Measurements from ENCODE around the gene METTL6. TPM values are rescaled to one million over a fixed set of nuclear protein-coding genes. Genes with fewer than 3 reads are reported as not detected.
A peak's percentile ranks its signal among the peaks of the same experiment; 100 is the strongest.
"Not testable (repeated sequence)": the region's sequence is repeated elsewhere in the genome, so short reads cannot be mapped to it uniquely, and the experiment has no call there.

METTL6 gene
- total RNA-seq, 6 donors from 2014 or later, result 10.5 to 20.7 (median 13.9) TPM

DNA sequence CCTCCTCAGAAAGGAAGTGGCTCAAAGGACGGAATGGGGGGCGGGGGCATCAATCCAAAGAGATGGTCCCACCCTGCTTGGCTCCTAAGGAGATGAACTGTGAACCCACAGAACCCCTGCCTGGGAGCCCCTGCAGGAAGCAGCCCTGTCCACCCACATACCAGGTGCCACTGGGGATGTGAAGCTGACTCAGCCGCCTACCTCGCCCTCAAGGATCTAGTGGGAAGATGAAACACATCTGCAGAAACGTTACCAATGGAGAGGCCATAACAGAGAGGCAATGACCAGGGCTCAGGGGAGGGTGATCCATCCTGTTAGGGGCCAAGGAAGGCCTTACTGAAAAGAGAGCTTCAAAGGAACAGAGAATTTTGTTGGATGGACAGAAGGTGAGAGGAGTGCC, 35.1 kb upstream of the METTL6 start:
- TF ChIP-seq, protein P1, sequence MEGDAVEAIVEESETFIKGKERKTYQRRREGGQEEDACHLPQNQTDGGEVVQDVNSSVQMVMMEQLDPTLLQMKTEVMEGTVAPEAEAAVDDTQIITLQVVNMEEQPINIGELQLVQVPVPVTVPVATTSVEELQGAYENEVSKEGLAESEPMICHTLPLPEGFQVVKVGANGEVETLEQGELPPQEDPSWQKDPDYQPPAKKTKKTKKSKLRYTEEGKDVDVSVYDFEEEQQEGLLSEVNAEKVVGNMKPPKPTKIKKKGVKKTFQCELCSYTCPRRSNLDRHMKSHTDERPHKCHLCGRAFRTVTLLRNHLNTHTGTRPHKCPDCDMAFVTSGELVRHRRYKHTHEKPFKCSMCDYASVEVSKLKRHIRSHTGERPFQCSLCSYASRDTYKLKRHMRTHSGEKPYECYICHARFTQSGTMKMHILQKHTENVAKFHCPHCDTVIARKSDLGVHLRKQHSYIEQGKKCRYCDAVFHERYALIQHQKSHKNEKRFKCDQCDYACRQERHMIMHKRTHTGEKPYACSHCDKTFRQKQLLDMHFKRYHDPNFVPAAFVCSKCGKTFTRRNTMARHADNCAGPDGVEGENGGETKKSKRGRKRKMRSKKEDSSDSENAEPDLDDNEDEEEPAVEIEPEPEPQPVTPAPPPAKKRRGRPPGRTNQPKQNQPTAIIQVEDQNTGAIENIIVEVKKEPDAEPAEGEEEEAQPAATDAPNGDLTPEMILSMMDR (IDR thresholded peaks at IDR 0.05), result no peak
- TF ChIP-seq POLR2AphosphoS5 (IDR thresholded peaks at IDR 0.05) (no peak), POLR2A (IDR thresholded peaks at IDR 0.05) (no peak), EP300 (IDR thresholded peaks at IDR 0.05) (no peak)
- H3K4me3 ChIP-seq, result no peak overlapping the region
- no peaks in the 10 kb centered on the region for H3K36me3 ChIP-seq
- H3K4me1 ChIP-seq, result peaks cover 0 to 3% (median 0%) of the 10 kb centered on the region in 4 donors
- H3K27ac ChIP-seq, result no peak overlapping the region
- H3K27me3 ChIP-seq, result no peaks in the 10 kb centered on the region
- DNase-seq, result no peak
- no peak for ATAC-seq (ENCODE audit: low FRiP score in 2 of 2)
- 79 to 85% methylated on average over 5 of the region's 5 CpGs for WGBS, 2 donors
- H3K9me3 ChIP-seq, result no peaks in the 10 kb centered on the region

DNA sequence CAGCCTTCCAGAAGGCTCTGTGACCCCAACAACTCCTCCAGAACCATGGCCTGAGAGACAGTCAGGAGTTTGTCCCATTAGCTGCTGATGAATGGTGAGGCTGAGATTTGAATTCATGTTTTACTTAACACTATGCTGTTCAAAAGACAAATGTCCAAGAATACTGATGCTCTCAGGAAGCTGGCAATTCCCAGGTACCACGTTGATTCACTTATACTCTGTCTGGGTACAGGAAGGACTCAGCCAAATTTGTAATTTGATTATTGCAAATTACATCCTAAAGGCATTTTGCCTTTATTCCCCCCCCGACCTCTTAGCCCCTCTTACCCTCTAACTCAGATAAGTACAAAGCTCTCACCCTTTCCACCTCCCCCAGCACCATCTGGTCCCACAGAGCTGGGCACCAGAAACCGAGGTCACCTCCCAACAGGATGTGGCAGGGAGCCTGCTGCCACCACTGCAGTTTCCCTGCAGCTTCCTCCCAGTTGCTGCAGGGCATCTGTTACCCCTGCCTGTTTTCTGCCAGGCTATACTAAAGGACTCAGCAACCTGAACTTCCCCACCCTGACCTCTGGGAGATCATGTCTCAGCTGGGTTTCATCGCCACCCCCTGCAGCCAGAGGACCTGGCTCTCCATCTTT, 33.7 kb upstream of the METTL6 start:
- DNase-seq, result no peak
- no peak overlapping the region for H3K27ac ChIP-seq
- H3K9me3 ChIP-seq, result no peaks in the 10 kb centered on the region
- TF ChIP-seq, protein P1 (IDR thresholded peaks at IDR 0.05), result no peak
- TF ChIP-seq POLR2AphosphoS5 (IDR thresholded peaks at IDR 0.05), result no peak
- TF ChIP-seq POLR2A (IDR thresholded peaks at IDR 0.05), result no peak
- TF ChIP-seq EP300 (IDR thresholded peaks at IDR 0.05), result no peak
- no peaks in the 10 kb centered on the region for H3K36me3 ChIP-seq
- peaks cover 0 to 3% (median 0%) of the 10 kb centered on the region in 4 donors for H3K4me1 ChIP-seq
- ATAC-seq (ENCODE audit: low FRiP score in 2 of 2), result no peak
- 44 to 52% methylated on average over 4 of the region's 4 CpGs for WGBS, 2 donors
- no peaks in the 10 kb centered on the region for H3K27me3 ChIP-seq
- H3K4me3 ChIP-seq, result no peak overlapping the region

DNA sequence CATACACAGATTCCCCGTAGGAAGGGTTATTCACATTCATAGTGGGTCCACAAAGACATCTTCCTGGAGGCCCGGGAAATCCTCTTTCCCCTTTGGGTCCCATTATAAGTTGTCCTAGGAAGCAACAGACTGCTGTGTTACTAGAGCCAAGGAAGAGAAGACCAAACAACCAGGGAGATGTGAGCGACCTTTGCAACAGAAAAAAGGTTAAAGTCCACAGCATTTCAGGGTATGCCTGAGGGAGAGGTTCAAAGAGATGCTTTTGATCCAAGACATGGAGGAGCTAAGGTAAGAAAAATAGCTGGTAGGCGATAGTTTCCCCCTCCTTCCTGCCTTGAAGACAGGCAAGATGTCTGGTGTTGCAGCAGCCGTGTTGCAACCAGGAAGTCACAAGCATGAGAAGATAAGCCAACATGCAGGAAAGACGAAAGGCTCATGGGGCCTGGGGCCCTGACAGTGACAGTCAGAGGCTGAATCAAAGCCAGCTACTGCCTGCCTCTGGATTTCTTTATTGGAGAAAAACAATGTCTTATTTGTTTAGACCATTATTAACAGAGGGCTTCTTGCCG, 31.0 kb upstream of the METTL6 start:
- 77 to 84% methylated on average over 7 of the region's 7 CpGs for WGBS, 2 donors

DNA sequence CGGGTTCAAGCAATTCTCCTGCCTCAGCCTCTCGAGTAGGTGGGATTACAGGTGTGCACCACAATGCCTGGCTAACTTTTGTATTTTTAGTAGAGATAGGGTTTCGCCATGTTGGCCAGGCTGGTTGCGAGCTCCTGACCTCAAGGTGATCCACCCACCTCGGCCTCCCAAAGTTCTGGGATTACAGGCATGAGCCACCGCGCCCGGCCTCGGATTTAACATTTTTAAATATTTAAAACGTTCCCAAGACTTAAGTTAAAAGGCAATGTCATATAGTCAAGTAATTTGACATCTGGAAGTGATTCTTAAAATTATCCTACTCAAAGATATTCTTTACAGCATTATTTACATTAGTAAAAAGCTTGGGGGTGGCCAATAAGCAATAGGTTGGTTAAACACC, 29.6 kb upstream of the METTL6 start:
- WGBS, 2 donors, result 89 to 94% methylated on average over 10 of the region's 10 CpGs
- not testable (repeated sequence) for H3K36me3 ChIP-seq; H3K27me3 ChIP-seq; H3K9me3 ChIP-seq; ATAC-seq (ENCODE audit: low FRiP score in 2 of 2); H3K27ac ChIP-seq; H3K4me3 ChIP-seq; DNase-seq; H3K4me1 ChIP-seq

More for the DNA sequence above, 31.0 kb upstream of the METTL6 start:
- no peak for ATAC-seq (ENCODE audit: low FRiP score in 2 of 2)
- H3K9me3 ChIP-seq, result no peaks in the 10 kb centered on the region
- H3K27me3 ChIP-seq, result no peaks in the 10 kb centered on the region
- DNase-seq, result peak in 1 of 2 donors; percentile 40
- TF ChIP-seq, protein P1 (IDR thresholded peaks at IDR 0.05), result no peak
- no peak for TF ChIP-seq POLR2A (IDR thresholded peaks at IDR 0.05)
- no peak for TF ChIP-seq POLR2AphosphoS5 (IDR thresholded peaks at IDR 0.05)
- TF ChIP-seq EP300 (IDR thresholded peaks at IDR 0.05), result no peak
- H3K36me3 ChIP-seq, result no peaks in the 10 kb centered on the region
- H3K4me1 ChIP-seq, result peaks cover 0 to 3% (median 0%) of the 10 kb centered on the region in 4 donors
- no peak overlapping the region for H3K27ac ChIP-seq
- H3K4me3 ChIP-seq, result no peak overlapping the region

DNA sequence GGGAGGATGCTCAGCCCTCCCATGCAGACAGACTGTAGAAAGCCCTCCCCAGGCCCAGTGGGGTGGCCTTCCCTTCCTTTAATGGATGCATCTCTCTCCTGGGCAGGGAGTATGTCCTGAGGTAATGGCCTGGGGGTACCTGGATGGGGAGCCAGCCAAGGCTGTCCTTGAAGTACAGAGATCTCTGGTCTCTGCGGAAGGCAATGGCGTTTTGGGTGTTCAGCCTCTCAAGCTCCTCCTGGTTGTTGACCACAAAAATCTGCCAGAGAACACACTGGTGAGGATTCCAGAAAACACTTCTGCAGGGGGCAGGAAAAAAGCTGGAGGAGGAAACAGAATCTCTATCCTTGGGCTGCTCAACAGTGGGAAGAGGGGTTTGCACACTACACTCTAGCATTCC, 29.0 kb upstream of the METTL6 start:
- H3K4me3 ChIP-seq, result no peak overlapping the region
- no peak for TF ChIP-seq POLR2AphosphoS5 (IDR thresholded peaks at IDR 0.05)
- TF ChIP-seq EP300 (IDR thresholded peaks at IDR 0.05), result no peak
- no peak for TF ChIP-seq POLR2A (IDR thresholded peaks at IDR 0.05)
- ATAC-seq (ENCODE audit: low FRiP score in 2 of 2), result no peak
- H3K9me3 ChIP-seq, result no peaks in the 10 kb centered on the region
- H3K36me3 ChIP-seq, result no peaks in the 10 kb centered on the region
- DNase-seq, result no peak
- no peaks in the 10 kb centered on the region for H3K27me3 ChIP-seq
- WGBS, 2 donors, result 100% methylated on average over 2 of the region's 2 CpGs; no CpG with 5 or more reads in 1 of the 2 donors
- peaks cover 0 to 3% (median 0%) of the 10 kb centered on the region in 4 donors for H3K4me1 ChIP-seq
- no peak overlapping the region for H3K27ac ChIP-seq

DNA sequence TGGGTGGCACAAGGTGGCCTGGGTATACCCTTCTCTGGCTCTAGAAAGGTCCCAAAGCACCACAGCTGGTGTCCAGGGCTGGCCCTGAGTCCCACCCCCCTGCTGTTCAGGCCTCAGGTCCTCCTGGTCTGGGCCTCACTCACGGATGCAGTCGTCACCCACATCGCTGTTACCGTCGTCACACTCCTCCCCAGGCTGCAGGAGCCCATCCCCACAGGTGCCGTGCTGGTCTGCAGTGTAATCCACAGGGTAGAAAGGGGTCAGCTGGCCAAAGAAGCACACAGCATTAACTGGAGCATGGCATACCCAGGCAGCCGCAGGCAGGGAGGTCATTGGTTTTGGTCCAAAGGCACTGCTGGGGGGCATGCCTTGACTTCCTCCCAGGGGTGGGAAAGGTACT, 28.4 kb upstream of the METTL6 start:
- DNase-seq, result no peak

More for the DNA sequence above, 28.4 kb upstream of the METTL6 start:
- no peak overlapping the region for H3K4me3 ChIP-seq
- no peak for ATAC-seq (ENCODE audit: low FRiP score in 2 of 2)
- no peaks in the 10 kb centered on the region for H3K9me3 ChIP-seq
- H3K27ac ChIP-seq, result no peak overlapping the region
- no peaks in the 10 kb centered on the region for H3K27me3 ChIP-seq
- no peaks in the 10 kb centered on the region for H3K4me1 ChIP-seq
- TF ChIP-seq, protein P1 (IDR thresholded peaks at IDR 0.05), result no peak
- TF ChIP-seq POLR2A (IDR thresholded peaks at IDR 0.05), result no peak
- TF ChIP-seq POLR2AphosphoS5 (IDR thresholded peaks at IDR 0.05), result no peak
- no peak for TF ChIP-seq EP300 (IDR thresholded peaks at IDR 0.05)
- H3K36me3 ChIP-seq, result no peaks in the 10 kb centered on the region
- 88 to 96% methylated on average over 1 to 7 of the region's 7 CpGs for WGBS, 2 donors
